ENCODE results near the gene CIITA. TPM values are rescaled to one million over a fixed set of nuclear protein-coding genes. Genes with fewer than 3 reads are reported as not detected.
A peak's percentile ranks its signal among the peaks of the same experiment; 100 is the strongest.
"Not testable (repeated sequence)": the region's sequence is repeated elsewhere in the genome, so short reads cannot be mapped to it uniquely, and the experiment has no call there.

The CIITA gene
- total RNA-seq, 1 donor from 2014 or later, result under 0.01 TPM

- FAIRE-seq (no peak), DNase-seq (ENCODE audit: low spot score in 2 of 2) (no peak)
Observed at GRCh38 chr16:10932959-10933710, 56.1 kb downstream of the CIITA start.

GRCh38 chr16:10933865-10934264 is 56.9 kb downstream of the CIITA start:
- FAIRE-seq (no peak), DNase-seq (ENCODE audit: low spot score in 2 of 2) (no peak)

GRCh38 chr16:10934325-10935107 is 57.5 kb downstream of the CIITA start:
- no peak for DNase-seq (ENCODE audit: low spot score in 2 of 2)
- FAIRE-seq, result no peak

- DNase-seq (ENCODE audit: low spot score in 2 of 2) (no peak), FAIRE-seq (no peak)
Observed at GRCh38 chr16:10935226-10935915, 58.4 kb downstream of the CIITA start.

- no peak for FAIRE-seq
- no peak for DNase-seq (ENCODE audit: low spot score in 2 of 2)
Observed at GRCh38 chr16:10936272-10936984, 59.4 kb downstream of the CIITA start.

GRCh38 chr16:10937068-10937859 is 60.3 kb downstream of the CIITA start:
- FAIRE-seq, result no peak
- DNase-seq (ENCODE audit: low spot score in 2 of 2), result no peak

GRCh38 chr16:10938321-10938720 is 61.3 kb downstream of the CIITA start:
- no peak for FAIRE-seq
- DNase-seq (ENCODE audit: low spot score in 2 of 2), result no peak

GRCh38 chr16:10938796-10939648 is 62.0 kb downstream of the CIITA start:
- DNase-seq (ENCODE audit: low spot score in 2 of 2), result no peak
- no peak for FAIRE-seq

GRCh38 chr16:10939649-10940234 is 62.7 kb downstream of the CIITA start:
- FAIRE-seq, result no peak
- no peak for DNase-seq (ENCODE audit: low spot score in 2 of 2)

GRCh38 chr16:10940501-10941079 is 63.6 kb downstream of the CIITA start:
- no peak for FAIRE-seq
- no peak for DNase-seq (ENCODE audit: low spot score in 2 of 2)

GRCh38 chr16:10941127-10941933 is 64.3 kb downstream of the CIITA start:
- FAIRE-seq (no peak), DNase-seq (ENCODE audit: low spot score in 2 of 2) (no peak)

- not testable (repeated sequence) for DNase-seq (ENCODE audit: low spot score in 2 of 2); FAIRE-seq
Observed at GRCh38 chr16:10941935-10942351, 64.9 kb downstream of the CIITA start.

- FAIRE-seq (no peak), DNase-seq (ENCODE audit: low spot score in 2 of 2) (peak; percentile 98 to 99)
Observed at GRCh38 chr16:10942352-10943063, 65.5 kb downstream of the CIITA start, which contains the start of gene DEXI. DEXI (minus strand) TSS chr16:10942468; CDS start chr16:10942005, 463 bp downstream.

- FAIRE-seq, result no peak
- no peak for DNase-seq (ENCODE audit: low spot score in 2 of 2)
Observed at GRCh38 chr16:10943064-10943353, 66.0 kb downstream of the CIITA start.

GRCh38 chr16:10944249-10945064 is 67.5 kb downstream of the CIITA start, which contains the start of gene CLEC16A:
CLEC16A (plus strand) TSS chr16:10944564; CDS start chr16:10944718, 154 bp downstream.
- no peak for FAIRE-seq
- DNase-seq (ENCODE audit: low spot score in 2 of 2), result peak; percentile 96 to 98
